Measurements from ENCODE around the gene PCED1B.

Gene PCED1B

GRCh38 chr12:47265391-47265790 lies 186.0 kb downstream of the PCED1B start:
- TF ChIP-seq ARNTL (CRISPR knock-in tag; IDR thresholded peaks at IDR 0.05; ENCODE audit: borderline replicate concordance, low read depth) (no peak), CSRNP3 (CRISPR knock-in tag; IDR thresholded peaks at IDR 0.05) (no peak), OSR1 (CRISPR knock-in tag; IDR thresholded peaks at IDR 0.05) (no peak), ZNF565 (CRISPR knock-in tag; conservative IDR thresholded peaks at IDR 0.05; ENCODE audit: low read depth) (no peak), PATZ1 (CRISPR knock-in tag; IDR thresholded peaks at IDR 0.05; ENCODE audit: borderline replicate concordance) (no peak), POU6F1 (CRISPR knock-in tag; IDR thresholded peaks at IDR 0.05; ENCODE audit: borderline replicate concordance, low read depth) (no peak), BACH2 (CRISPR knock-in tag; IDR thresholded peaks at IDR 0.05; ENCODE audit: borderline replicate concordance) (no peak), SNAI2 (CRISPR knock-in tag; IDR thresholded peaks at IDR 0.05) (no peak), ZC3H10 (CRISPR knock-in tag; IDR thresholded peaks at IDR 0.05) (no peak), TCF4 (CRISPR knock-in tag; IDR thresholded peaks at IDR 0.05; ENCODE audit: borderline replicate concordance) (no peak), RARB (CRISPR knock-in tag; IDR thresholded peaks at IDR 0.05) (no peak), TSHZ2 (CRISPR knock-in tag; IDR thresholded peaks at IDR 0.05) (no peak), ESRRG (CRISPR knock-in tag; IDR thresholded peaks at IDR 0.05) (no peak)
- ATAC-seq = no peak

GRCh38 chr12:47267571-47267970 lies 188.2 kb downstream of the PCED1B start:
- no peak for TF ChIP-seq TOX (CRISPR knock-in tag; IDR thresholded peaks at IDR 0.05; ENCODE audit: borderline replicate concordance)
- no peak for TF ChIP-seq CREB5 (CRISPR knock-in tag; IDR thresholded peaks at IDR 0.05; ENCODE audit: low read depth)
- no peak for TF ChIP-seq ZC3H10 (CRISPR knock-in tag; IDR thresholded peaks at IDR 0.05)
- TF ChIP-seq CSDC2 (CRISPR knock-in tag; IDR thresholded peaks at IDR 0.05) = no peak
- no peak for TF ChIP-seq BACH2 (CRISPR knock-in tag; IDR thresholded peaks at IDR 0.05; ENCODE audit: borderline replicate concordance)
- no peak for TF ChIP-seq RARB (CRISPR knock-in tag; IDR thresholded peaks at IDR 0.05)
- TF ChIP-seq TSHZ2 (CRISPR knock-in tag; IDR thresholded peaks at IDR 0.05) = no peak
- no peak for TF ChIP-seq PATZ1 (CRISPR knock-in tag; IDR thresholded peaks at IDR 0.05; ENCODE audit: borderline replicate concordance)
- no peak for TF ChIP-seq PPARA (CRISPR knock-in tag; IDR thresholded peaks at IDR 0.05; ENCODE audit: borderline replicate concordance)
- TF ChIP-seq ZNF70 (CRISPR knock-in tag; IDR thresholded peaks at IDR 0.05) = no peak
- TF ChIP-seq TCF4 (CRISPR knock-in tag; IDR thresholded peaks at IDR 0.05; ENCODE audit: borderline replicate concordance) = no peak
- no peak for TF ChIP-seq SNAI2 (CRISPR knock-in tag; IDR thresholded peaks at IDR 0.05)
- no peak for TF ChIP-seq ESRRG (CRISPR knock-in tag; IDR thresholded peaks at IDR 0.05)
- TF ChIP-seq ZFP30 (CRISPR knock-in tag; IDR thresholded peaks at IDR 0.05) = no peak
- TF ChIP-seq ZFP3 (CRISPR knock-in tag; IDR thresholded peaks at IDR 0.05) = no peak
- TF ChIP-seq GLIS3 (CRISPR knock-in tag; IDR thresholded peaks at IDR 0.05) = no peak
- no peak for TF ChIP-seq ZNF565 (CRISPR knock-in tag; conservative IDR thresholded peaks at IDR 0.05; ENCODE audit: low read depth)
- TF ChIP-seq CSRNP3 (CRISPR knock-in tag; IDR thresholded peaks at IDR 0.05) = no peak
- no peak for TF ChIP-seq ARNTL (CRISPR knock-in tag; IDR thresholded peaks at IDR 0.05; ENCODE audit: borderline replicate concordance, low read depth)
- no peak for ATAC-seq
